Dedifferentiated amniotic fluid mesenchymal stem cell (primary cell): ENCODE results near the gene IFNL1.
"Not testable (repeated sequence)": the region's sequence is repeated elsewhere in the genome, so short reads cannot be mapped to it uniquely, and the experiment has no call there.

Experiments
- DNase-seq: peaks from one replicate; pipeline ENCODE4 v3.0.0-alpha.2; 2016; ENCODE audit errors: extremely low spot score

The IFNL1 gene

DNA sequence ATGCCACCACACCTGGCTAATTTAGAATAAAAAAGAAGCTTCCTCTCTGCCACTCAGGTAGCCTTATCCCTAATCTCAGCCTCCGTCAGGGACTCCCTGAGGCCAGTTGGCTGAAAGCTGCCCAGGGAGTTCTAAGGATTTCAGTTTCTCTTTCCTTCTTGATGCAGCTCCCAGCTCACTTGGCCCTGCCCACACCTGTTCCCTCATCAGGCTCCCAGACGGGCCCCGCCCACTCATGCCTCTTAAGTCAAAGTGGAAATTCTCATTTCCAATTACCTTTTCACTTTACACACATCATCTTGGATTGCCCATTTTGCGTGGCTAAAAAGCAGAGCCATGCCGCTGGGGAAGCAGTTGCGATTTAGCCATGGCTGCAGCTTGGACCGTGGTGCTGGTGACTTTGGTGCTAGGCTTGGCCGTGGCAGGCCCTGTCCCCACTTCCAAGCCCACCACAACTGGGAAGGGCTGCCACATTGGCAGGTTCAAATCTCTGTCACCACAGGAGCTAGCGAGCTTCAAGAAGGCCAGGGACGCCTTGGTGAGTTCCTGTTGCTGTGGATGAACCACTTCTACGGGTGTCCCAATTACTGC is at the start of gene IFNL1:
Gene IFNL1 (plus strand): TSS at position 353 of the 591 bp plus-strand sequence. CDS start 15 bp downstream, at position 368.
- no peak for DNase-seq

DNA sequence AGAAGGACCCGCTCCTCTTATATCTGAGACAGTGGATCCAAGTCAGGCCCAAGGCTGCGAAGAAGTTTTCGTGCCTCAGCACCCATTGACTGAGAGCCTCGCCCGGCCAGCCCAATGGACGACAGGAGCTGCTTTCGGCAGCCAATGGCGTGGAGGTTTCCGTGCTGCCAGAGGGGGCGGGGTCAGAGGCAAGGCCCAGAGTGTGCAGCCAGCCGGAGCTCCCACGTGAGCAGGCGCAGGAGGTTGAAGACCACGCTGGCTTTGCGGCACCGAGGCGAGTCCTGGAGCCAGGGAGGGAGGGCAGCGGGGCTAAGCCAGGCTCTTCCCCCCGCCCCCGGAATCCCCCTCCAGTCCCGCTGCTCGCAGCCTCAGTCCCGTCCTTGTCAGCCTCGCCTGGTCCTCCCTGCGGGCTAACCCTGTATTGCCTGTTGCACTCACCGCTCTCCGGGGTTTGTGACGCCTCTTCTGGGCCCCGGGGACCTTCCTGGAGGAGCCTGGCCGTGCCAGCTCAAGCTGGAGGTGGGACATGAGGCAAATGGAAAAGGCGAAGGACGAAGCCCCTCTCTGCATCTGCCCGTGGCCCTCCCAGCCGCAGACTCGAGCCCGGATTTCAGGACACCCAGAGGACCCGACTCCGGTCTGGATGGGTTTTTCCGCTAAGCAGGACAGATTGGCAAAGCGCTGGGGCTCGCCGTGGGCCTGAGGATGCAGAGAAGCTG is 49.1 kb upstream of the IFNL1 start:
- DNase-seq: peak; percentile 6

DNA sequence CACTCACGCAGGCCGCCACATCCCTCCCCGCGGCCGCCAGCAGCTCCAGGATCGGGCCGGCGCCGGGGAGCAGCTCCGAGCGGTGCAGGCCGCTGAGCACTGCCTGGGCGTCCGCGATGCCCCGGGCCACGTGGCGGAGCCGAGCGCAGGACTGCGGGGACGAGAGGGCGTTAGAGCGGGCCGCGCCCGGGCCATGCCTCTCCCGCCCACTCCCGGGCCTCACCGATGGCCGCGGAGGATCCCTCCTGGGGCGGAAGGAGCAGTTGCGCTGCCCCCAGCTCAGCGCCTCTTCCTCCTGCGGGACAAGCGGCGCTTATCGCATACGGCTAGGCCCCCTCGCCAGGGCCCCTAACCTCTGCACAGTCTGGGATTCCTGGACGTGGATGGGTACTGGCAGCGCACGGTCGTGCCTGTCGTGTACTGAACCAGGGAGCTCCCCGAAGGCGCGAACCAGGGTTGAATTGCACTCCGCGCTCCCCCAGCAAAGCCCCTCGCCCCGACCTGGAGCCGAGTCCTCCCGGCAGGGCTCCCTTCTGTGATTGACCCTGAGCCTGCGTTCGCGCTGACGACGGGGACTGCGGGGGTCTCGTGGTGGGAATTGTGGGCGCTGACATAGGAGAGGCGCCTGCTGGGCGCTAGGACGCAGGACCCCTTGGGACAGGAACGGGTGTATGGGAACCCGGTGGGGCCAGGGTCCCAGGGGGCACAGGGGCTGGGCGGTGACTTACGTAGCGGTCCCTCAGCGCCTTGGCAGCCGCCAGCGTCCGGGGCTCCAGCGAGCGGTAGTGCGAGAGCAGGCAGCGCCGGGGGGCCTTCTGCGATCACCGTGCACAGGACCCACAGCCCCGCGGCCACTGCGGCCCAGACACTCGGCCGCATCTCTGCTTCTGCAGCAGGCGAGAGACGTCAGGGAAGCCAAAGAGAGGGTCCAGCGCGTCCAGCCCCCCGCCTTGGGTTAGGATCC is 48.2 kb upstream of the IFNL1 start:
- DNase-seq: peak; percentile 13

- DNase-seq: no peak
These were observed 47.4 kb upstream of the IFNL1 start, which contains the start of gene IFNL4 for GRCh38 chr19:39248806-39249205. Gene IFNL4 (minus strand): TSS chr19:39248856.

- peak; percentile 13 for DNase-seq
These were observed 45.1 kb upstream of the IFNL1 start for GRCh38 chr19:39251081-39251480.

DNA sequence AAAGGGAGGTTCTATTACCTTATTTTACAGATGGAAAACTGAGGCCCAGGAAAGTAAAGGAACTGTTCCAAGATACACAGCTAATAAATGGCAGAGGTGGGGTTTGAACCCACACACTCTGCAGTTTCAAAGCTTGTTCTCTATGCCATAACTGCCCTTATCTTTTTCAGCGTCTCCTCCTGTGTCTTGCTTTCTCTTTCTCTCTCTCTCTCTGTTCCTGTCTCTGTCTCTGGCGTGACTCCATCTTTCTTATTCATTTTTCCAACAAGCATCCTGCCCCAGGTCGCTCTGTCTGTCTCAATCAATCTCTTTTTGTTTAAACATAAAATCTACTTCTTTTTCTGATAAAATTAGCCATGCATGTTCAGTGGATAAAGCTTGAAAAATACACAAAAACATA is 44.4 kb upstream of the IFNL1 start:
- peak; percentile 6 for DNase-seq

- no peak for DNase-seq
These were observed 43.7 kb upstream of the IFNL1 start for GRCh38 chr19:39252458-39252857.

GRCh38 chr19:39253374-39254149 is 42.6 kb upstream of the IFNL1 start:
- DNase-seq: peak; percentile 9

GRCh38 chr19:39254531-39255345 is 41.5 kb upstream of the IFNL1 start:
- peak; percentile 12 for DNase-seq

- peak; percentile 14 for DNase-seq
These were observed 39.0 kb upstream of the IFNL1 start for GRCh38 chr19:39257227-39257626.

DNA sequence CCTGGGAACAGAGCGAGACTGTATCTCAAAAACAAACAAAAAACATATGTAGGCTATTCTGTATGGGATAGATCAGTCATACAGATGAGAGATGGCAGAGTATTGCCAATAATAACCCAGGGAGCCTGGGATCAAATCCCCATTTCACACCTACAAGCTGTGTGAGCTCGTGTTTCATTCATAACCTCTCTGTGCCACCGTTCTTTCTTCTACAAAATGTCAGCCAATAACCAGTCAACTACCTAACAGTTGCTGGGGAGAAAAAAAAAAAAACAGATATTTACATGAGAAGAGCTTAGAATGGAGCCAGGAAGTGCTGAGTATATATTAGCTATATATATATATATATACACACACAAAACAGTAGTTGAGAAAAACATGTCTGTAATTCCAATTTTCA is 34.5 kb upstream of the IFNL1 start:
- DNase-seq: no peak

DNA sequence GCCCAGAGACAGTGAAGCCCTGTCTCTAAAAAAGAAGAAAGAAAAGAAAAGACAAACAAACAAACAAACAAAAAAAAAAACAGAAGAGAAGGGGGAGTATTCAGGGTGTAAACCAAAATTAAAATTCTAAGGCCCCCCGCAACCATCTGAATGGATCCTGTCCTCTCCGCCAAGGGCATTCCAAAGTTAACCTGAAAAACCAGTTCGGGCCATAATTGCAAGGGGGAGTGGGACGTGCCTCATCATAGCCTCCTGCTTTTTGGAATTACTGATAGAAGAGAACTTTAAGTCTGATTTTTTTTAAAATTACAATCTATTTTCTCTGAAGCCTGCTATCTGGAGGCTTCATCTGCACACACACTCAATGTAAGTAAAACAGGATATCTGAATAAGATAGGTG is 33.7 kb upstream of the IFNL1 start:
- DNase-seq: no peak

DNA sequence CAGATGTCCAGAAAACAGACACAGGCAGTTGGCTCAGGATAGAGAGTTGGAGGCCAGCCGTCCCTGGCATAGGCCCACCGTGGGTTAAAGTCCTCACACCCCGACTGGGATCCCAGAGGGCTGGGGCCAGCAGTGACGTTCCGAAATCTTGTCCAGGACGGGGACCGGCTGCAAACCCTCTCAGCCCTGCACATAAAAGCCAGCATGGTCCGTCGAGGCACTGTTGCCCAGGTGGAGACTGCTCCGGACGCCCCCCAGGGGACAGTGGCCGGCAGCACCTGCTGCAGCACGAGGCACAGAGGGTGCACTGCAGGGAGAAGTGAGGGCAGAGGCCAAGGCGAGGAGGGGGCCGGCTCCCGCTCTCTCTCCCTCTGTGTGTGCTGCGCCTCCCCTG is 32.3 kb upstream of the IFNL1 start:
- DNase-seq: no peak

DNA sequence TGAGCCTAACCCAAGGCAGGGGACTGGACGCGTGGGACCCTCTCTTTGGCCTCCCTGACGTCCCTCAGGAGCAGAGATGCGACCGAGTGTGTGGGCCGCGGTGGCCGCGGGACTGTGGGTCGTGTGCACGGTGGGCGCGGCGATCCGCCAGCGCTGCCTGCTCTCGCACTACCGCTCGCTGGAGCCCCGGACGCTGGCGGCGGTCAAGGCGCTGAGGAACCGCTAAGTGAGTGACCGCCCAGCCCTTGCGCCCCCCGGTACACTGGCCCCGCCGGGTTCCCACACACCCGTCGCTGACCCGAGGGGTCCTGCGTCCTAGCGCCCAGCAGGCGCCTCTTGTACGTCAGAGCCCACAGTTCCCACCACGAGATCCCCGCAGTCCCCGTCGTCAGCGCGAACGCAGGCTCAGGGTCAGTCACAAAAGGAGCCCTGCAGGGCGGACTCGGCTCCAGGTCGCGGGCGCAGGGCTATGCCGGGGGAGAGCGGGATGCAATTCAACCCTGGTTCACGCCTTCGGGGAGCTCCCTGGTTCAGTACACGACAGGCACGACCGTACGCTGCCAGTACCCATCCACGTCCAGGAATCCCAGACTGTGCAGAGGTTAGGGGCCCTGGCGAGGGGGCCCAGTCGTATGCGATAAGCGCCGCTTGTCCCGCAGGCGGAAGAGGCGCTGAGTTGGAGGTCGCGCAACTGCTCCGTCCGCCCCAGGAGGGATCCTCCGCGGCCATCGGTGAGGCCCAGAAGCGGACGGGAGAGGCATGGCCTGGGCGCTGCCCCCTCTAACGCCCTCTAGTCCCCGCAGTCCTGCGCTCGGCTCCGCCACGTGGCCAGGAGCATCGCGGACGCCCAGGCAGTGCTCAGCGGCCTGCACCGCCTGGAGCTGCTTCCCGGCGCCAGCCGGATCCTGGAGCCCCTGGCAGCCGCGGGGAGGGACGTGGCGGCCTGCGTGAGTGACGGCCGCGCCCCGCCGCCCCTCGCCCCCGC is 31.6 kb upstream of the IFNL1 start:
- DNase-seq: no peak

GRCh38 chr19:39265321-39265916 is 30.8 kb upstream of the IFNL1 start:
- DNase-seq: no peak

GRCh38 chr19:39268085-39268484 is 28.1 kb upstream of the IFNL1 start, which contains the start of gene IFNL2:
Gene IFNL2 (plus strand): TSS chr19:39268396. CDS start chr19:39268569, 173 bp downstream.
- not testable (repeated sequence) for DNase-seq

DNA sequence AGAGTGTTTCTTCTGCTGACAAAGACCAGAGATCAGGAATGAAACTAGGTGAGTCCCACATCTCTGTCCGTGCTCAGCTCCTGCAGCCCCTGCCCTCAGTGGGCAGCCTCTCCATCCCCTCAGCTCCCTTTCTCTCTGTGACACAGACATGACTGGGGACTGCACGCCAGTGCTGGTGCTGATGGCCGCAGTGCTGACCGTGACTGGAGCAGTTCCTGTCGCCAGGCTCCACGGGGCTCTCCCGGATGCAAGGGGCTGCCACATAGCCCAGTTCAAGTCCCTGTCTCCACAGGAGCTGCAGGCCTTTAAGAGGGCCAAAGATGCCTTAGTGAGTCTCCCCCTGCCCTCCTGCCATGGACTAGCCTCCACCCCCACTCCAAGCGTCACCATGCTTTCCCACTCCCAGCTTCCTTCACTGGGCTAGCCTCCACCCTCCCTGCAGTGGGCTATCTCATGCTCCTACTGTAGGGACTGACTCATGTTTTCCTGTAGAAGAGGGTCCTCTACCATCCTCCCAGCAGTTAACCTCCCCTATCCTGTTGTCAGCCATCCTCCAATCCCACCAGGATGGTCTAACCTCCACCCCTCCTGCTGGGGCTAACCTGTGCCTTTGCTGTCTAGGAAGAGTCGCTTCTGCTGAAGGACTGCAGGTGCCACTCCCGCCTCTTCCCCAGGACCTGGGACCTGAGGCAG is 27.5 kb upstream of the IFNL1 start:
- DNase-seq: not testable (repeated sequence)

DNA sequence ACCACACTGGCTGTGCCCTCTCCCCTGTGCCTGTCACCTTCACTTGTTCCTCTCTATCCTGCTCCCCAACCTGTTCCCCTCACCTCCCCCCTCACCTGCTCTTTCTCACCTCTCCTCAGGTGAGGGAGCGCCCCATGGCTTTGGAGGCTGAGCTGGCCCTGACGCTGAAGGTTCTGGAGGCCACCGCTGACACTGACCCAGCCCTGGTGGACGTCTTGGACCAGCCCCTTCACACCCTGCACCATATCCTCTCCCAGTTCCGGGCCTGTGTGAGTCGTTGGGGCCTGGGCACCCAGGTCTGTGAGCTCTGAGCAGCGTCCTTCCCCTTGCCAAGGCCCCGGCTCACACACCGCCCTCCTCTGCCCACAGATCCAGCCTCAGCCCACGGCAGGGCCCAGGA is 26.8 kb upstream of the IFNL1 start:
- DNase-seq: not testable (repeated sequence)
